HG02973 (cell line): ENCODE data around the gene LSMEM2.
"Not testable (repeated sequence)": the region's sequence is repeated elsewhere in the genome, so short reads cannot be mapped to it uniquely, and the experiment has no call there.

Experiments used
- ATAC-seq: cut with Tn5 transposase; IDR thresholded peaks from one replicate; pipeline ENCODE4 v1.9.1; 2021; ENCODE audit warnings: moderate library complexity; ENCODE audit not compliant: unreplicated experiment

LSMEM2 gene

DNA sequence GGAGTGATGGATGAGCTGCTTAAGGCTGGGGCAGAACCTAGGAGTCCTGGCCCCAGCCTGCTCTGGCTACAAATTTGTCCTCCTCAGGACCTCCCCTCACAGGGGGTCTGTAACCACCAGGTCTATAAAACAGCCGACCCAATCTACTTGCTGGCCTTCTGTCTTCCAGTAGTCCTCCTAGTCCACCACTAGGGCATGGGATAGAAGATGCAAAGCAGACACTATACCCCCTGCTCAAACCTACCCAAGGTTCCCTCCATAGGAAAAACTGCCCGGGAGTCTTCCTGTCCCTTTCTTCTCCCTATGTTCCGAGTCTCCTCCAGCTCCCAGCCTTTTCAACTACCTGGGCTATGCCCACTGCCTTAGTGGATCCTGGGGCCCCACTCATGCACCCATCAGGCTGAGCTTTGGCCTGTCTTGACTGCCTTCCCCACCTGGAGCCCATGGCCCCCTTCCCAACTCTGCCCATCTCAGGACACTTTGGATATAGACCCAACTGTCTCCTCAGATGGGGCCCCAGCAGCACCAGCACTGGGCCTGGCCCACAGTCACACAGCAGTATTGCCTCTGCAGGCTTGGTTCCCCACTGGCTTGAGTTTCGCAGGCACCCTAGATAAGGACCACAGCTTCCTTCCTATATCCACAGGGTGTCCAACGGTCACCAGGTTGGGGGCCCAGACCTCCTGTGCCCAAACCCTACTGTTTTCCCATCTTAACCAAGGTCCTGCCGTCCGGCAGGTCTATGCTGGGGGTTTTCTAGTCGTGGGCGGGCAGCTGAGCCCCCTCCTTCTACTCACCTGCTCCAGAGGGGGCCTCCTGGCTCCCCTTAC lies 19.2 kb downstream of the LSMEM2 start:
- no peak for ATAC-seq

DNA sequence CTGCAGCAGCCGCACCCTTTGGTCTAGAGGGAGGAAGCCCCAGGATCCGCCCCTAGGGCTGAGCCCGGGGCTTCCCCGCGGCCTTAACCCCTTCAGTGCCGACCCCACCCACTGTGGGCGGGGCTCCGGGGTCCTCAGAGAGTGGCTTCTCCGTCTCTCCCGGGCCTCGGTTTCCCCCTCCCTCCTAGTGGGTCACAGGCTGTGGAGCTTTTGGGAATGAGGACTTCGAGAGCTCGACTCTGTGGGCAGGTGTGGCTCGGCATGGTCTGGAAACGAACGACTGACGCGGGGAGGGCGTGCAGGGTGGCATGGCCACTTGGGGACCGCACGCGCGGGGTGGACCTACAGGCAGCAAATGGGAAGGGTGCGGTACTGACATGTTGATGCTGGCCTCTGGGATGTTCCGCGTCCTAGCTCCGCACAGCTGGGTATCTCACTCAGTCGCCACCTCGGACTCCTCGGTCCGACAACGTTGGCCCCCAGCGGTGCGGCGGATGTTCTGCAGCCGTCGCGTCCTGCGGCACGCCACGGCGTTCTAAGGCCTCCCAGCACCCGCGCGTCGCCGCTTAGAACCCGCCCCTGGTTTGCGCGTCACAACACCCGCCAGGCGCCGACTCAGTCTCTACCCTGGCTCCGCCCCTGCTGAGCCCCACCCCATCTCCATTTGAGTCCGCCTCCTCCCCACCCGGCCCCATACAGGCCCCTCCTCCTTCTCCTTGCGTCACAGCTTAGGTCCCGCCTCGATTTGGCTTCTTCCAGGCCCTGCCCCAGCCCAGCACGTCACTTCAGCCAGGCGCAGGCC lies 20.1 kb downstream of the LSMEM2 start, which contains the start of the genes HYAL3 and NAA80:
TSS of gene HYAL3 (minus strand) at position 570 of the 802 bp plus-strand sequence. CDS start 3,803 bp downstream, outside the sequence.
TSS of gene NAA80 (minus strand) at position 570 of the 802 bp plus-strand sequence. CDS start 1,942 bp downstream, outside the sequence.
- ATAC-seq: peak; percentile 82

DNA sequence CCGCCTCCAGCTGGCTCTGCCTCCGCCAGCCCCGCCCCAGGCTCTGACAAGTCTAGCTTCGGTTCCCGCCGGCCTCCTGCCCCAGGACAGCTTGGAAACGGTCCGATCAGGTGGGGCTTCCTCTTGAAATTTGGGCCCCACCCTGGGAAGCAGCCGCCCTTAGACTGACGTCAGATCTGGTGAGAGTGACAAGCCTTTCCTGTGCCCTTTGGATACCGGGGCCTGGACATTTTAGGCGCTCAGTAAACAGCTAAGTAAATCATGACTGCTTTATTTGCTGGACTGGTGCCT lies 20.7 kb downstream of the LSMEM2 start:
- no peak for ATAC-seq

DNA sequence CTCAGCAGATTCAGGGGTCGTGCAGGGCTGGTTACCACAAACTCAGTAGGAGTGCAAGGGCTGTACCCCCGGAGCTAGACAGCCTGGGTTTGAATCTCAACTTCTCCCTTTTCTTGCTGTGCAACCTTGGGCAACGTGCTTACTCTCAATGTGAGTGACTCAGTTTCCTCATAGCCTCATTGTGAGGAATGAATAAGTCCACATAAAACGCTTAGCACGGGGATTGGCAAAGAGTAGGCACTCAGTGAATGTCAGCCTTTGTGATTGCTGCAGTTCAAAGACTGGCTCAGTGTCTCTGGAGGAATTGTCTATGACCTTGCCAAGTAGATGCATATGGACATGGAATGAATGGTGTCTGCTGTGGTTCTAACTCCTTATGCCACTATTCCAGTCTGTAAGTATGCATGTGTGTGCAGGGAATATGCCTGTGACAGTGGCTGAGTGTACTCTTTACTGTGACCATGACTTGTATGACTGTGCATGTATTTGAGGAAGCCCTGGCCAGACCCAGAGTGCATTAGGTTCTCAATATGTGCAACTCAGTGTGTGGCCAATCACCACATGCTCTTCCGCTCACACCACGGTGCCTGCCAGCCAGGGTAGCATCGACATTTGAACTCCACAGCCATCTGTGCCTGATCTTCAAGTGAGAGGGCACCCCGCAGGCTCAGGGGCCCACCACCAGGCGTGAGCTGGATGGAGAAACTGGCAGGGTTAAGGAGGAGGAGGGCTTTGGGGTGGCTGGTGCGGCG lies 21.2 kb downstream of the LSMEM2 start:
- no peak for ATAC-seq

DNA sequence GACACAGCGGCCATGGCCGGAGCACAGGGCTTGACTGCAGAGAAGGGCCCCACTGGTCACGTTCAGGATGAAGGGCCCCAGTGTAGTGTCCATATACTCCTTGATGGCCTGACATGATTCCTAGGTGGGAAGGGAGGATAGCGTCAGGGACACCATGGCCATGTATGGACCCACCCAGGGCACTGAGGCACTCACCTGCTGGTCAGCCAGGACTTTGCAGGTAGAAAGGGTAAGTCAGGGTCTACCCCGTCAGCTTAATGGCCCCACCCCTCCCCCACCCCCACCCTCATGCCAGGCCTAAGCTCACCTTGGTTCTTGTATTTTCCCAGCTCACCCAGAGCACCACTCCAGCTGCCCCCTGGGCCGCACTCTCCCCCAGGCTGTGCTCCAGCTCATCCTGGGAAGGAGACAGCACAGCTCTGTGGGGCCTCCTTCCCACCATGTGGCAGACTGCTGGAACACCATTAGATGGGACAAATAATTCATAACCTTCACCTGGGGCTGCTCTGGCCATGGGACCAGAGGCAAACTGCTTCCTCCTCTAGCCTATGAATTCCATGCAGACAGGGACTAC lies 21.9 kb downstream of the LSMEM2 start:
- ATAC-seq: no peak

DNA sequence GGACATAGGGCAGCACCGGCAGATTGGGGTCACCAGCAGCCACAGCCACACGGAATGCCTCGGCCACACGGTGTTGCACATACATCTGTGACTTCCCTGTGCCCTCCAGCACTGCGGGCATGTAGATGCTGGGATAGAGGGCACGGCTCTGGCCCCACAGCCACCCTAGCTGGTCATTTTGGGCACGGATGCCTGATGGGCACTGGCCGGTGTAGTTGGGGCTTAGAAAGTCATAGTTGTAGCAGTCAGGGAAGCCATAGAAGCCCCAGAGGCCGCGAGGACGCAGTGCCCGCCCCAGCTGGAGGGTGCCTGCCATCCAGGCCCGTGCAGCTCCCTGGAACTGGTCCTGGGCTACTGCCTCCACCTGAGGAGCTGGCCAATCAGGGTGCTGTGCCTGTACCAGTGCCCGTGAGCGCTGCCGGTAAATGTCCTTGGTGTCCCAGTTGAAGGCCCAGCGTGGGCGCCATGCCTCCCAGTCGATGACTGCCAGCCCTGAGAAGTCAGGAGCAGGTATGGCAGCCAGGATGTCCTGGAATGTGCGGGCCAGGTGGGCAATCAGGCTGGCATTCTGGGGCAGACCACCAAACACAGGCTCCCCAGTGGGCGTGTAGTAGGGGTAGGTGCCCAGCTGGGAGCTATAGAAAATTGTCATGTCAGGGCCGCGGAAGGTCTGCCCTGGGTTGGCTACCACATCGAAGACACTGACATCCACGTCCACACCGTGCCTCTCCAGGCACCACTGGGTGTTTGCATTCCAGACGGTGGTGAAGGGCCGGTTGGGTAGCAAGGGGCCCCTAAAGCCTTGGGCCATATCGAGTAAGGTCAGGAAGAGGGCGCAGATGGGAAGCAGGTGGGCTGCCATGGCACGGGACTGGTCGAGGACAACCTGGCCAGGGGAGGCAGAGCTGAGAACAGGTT lies 23.5 kb downstream of the LSMEM2 start:
- no peak for ATAC-seq

DNA sequence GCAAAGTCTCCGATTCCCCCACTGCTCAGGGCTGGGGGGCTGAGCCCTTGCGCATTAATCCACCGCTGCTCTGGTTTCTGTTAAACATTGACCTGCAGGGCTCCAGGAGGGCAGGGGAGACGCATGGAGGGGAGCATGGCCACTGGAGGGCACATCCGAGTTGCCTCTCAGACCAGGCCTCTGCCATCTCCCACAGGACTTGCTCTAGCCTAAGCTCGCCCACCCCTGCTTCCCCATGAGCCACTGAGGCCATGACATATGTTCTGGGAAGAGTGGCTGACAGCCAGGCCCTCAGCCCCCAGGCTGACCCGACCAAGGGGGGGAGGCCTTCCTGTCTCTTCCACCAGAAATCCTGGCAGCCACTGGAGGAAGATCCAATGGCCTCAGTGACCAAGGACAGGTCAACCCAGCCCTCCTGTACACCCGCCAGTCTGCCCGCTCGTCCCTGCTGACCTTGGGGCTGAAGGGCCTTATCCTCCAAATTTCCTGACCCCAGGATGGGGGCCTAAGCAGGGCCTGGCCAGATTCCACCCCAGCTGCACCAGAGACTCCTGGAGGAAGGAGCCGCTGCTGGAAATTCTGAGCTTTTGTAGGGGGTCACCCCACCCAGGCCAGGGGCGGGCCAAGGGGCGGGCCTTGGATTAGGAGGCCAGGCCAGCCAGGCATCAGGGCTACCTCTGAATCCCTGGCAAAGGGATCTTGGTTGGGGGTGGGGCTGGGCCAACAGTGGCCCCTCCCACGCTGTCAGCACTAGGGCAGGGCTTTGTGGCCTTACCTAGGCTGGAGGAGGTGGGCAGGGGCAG lies 24.3 kb downstream of the LSMEM2 start, which contains the start of gene HYAL1:
TSS of gene HYAL1 (minus strand) at position 562 of the 803 bp plus-strand sequence. CDS start 618 bp downstream, outside the sequence.
- ATAC-seq: no peak

DNA sequence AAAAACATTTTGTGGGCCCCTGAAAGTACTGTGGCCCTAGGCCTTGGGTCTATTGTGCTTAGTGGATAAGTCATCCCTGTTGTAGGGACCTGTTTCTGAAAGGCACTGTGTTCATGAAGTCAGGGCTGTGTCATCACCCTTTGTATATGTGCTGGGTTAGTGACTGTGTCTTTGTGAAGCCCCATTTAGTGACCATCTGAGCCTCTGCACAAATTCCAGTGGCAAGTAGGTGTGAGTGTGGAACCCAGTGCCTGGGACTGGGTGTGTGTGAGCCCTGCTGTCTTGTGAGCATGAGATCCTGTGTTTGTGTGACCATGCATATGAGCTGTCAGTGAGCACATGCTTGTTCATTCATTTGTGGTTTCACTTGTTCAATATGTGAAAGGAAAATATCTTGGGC lies 25.7 kb downstream of the LSMEM2 start:
- no peak for ATAC-seq

DNA sequence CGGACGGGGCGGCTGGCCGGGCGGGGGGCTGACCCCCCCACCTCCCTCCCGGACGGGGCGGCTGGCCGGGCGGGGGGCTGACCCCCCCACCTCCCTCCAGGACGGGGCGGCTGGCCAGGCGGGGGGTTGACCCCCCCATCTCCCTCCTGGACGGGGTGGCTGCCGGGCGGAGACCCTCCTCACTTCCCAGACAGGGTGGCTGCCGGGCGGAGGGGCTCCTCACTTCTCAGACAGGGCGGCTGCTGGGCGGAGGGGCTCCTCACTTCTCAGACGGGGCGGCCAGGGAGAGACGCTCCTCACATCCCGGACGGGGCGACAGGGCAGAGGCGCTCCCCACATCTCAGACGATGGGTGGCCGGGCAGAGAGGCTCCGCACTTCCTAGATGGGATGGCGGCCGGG lies 33.2 kb downstream of the LSMEM2 start:
- ATAC-seq: not testable (repeated sequence)

DNA sequence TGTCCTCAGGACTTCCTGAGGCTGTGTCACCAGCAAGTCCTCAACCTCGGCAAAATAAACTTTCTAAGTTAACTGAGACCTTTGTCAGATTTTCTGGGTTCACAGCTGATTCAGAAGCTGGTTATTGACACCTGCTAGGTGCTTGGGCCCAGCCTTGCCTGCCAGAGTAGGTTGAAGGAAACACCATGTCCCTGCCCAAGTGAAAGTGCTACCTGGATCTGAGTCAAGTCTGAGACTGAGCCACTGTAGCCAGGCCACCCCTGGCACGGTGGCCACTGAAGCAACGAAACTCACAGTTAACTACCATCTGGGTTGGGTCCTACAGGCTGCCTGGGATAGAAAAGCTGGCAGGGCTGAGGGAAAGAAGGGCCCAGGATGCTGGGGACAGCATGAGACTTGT lies 35.5 kb downstream of the LSMEM2 start:
- ATAC-seq: no peak

DNA sequence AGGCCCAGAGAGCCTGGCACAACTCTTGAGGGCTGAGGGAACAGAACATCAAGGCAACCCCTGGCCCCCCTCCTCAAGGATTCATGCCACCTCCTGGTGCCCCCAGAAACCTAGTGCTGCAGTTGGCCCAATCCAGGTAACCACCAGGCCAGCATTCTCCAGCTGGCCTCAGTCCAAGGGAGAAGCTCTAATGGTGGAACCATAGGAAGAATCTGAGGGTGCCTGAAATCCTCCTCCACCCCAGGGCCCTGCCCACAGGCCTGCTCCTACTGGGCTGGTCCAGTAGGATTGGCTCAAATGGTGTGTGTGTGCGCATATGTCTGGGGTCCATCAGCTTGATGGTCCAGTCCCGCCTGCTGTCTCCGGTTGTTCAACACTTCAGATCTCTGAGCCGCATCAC lies 35.9 kb downstream of the LSMEM2 start:
- no peak for ATAC-seq

DNA sequence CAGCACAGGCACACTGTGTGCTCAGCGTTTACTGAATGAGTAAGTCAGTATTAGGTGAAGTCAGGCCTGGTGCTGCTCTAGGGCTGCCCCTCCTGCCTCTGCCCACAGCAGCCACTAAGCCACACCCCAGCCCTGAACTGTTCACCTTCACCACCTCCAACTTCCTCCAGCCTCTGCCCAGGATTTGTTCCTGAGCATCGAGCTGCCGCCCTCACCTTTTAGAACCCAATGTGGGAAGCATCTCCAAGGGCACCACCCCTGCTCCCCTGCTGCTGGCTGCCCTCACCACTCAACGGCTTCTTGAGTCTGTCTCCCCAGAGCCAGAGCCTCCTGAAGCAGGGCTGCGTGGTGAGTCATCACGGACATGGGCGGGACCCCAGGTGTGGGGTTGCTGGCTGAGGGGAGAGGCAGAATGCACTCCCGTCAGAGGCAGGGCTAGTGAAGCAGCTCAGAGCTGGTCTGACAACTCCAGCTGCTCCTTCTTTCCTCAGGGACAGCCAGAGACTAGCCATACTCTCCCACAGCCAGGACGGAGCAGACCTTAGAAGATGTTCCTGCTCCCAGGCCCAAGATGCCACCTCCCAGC lies 37.9 kb downstream of the LSMEM2 start:
- no peak for ATAC-seq

DNA sequence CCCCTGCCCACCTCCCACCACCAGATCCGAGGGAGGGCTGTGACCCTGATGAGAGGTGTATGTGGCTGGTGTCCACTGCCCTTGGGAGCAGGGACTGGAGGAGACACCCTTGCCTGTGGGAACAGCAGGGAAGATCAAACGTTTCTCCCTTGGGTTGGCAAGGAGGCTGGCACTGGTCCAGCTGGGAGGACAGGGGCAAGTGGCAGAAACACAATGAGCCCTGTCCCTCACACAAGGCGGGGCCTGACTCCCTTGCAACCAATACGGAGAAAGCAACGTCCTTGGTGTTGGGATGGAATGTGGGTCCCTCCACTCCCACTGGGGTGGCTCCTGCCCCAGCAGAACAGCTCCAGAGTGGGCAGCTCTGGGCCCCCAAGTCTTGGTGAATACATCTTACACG lies 38.4 kb downstream of the LSMEM2 start:
- ATAC-seq: no peak

DNA sequence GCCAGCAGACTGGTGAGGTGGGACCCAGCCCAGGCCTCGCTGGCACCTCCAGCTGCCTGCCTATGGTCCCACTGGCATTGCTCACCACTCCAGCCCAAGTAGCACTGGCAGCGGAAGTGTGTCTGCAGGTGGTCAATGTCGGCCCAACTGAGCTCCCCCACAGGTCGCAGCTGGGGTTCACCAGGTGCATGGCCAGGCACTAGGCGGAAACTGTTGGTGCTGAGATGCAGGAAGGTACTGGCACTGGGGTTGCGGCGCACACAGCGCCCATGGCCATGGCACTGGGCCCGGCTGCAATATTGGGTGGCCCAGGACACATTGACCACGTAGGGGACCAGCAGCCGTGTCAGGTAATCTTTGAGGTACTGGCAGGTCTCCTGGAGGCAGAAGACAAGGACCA lies 39.3 kb downstream of the LSMEM2 start:
- no peak for ATAC-seq

DNA sequence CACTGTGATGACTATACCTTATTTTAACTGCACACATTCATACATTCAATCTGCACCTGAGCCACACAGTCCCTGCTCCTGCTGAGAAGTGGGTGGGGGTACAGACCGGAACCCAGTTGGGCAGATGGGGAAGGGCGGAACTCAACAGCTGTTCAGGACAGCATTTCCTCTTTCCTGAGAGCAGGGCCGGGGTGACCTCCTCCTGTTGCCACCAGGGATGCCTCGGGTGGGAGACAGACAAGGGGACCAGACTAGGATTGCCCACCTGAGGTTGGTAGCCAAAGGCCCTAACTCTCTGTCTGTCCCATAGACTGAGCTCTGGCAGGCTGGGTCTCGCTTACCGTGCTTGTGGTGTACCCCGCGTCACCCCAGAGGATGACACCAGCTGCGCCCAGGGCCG lies 39.7 kb downstream of the LSMEM2 start:
- no peak for ATAC-seq

DNA sequence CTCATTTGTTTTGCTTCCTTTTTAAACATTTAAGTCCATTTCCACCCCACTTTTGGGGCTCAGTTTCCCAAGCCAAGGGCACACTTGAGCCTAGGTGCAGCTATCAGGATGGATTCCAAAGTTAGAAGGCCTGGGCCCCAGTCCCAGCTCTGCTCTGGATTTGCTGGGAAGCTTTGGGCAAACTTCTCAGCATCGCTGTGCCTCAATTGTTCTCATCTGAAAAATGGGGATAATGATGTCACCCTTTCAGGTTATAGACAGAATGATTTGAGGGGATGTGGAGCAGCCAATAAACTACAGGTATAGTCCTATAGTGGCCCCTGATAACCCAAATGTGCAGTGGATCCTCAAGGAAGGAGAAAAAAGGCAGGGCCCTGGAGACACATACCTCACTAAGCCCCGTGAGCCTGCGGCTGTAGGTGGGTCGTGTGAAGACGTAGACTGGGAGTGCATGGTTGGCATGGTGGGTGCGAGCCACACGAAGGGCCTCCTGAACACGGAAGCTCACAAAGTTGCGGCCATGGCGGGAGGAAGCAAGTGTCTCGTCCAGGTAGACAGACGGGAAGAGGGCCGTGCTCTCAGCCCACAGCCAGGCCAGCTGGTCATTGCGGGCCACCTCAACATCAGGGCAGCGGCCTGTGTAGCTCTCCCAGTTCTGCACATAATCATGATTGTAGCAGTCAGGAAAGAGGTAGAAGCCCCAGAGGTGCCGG lies 40.5 kb downstream of the LSMEM2 start:
- ATAC-seq: no peak

DNA sequence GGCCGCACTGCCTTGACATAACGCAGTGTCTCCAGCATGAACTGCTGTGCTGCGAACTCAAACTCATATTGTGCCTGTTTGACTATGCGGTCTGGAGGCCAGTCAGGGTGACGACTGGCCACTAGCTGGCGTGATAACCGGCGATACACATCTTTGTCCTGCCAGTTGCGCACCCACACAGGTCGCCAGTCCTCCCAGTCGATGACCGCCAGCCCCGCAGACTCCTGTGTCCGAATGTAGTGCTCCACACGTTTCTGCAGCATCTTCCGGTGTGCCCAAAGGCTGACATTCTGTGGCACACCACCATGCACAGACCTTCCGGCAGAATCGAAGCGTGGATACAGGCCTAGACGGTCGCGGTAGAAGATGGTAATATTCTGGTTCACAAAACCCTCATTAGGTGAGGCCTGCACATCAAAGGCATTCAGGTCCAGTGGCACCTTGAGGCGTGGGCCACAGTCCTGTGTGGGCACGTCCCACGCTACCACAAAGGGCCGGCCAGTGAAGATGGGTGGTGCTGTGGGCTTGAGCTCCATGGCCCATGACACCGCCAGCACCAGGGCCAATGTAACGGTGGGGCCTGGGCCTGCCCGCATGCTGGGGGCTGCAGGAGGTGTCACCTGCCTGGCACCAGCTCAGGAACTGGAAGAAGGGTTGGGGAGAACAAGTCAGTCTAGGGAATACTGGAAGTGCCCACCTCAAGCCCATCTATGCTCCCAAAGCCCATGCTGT lies 41.2 kb downstream of the LSMEM2 start:
- ATAC-seq: no peak
